Esophagus muscularis mucosa (tissue), 2 donors: ENCODE measurements around the gene AP1S3.

Source experiments
- POLR2A ChIP-seq: fragments of 450-650 bp; IDR thresholded peaks from one replicate; pipeline ENCODE4 v1.6.1; 2017; ENCODE audit warnings: antibody characterized with exemption, moderate library complexity, mild to moderate bottlenecking, low read depth
- POLR2AphosphoS5 ChIP-seq, 2 donors: sonication (generic); formaldehyde crosslinking; IDR thresholded peaks; one replicate each; pipeline ENCODE4 v1.6.1; 2017; ENCODE audit warnings: antibody characterized with exemption in 2 of 2

DNA sequence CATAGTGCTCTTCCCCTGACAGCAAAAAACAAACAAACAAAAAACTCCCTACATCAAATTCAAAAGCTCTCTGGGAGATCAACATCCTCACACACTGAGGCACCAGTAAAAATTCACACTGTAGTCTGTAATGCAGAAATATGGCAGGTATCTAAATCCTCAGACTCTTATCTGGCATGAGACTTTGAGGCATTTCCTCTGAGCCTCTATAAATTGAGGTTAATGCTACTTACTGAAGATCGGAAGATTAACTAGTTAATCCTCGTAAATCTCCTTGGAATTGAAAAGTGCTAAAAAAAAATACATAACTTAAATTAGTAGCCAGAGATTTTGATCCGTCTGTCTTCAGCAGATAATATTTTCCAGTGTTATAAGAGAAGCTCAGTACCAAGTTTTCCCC lies 65.0 kb downstream of the AP1S3 start:
- no peak for TF ChIP-seq POLR2A
- no peak for TF ChIP-seq POLR2AphosphoS5 (IDR thresholded peaks at IDR 0.05)
